HEK293 (cell line): Measurements from ENCODE around the gene CCDC51.

Source experiments
- CTCF ChIA-PET: fragments of 350-600 bp; formaldehyde crosslinking; extraction: SDS; loops from one replicate; lab custom pipeline; 2021; ENCODE audit warnings: antibody characterized with exemption; lab: Yijun Ruan, JAX
- POLR2A ChIA-PET: fragments of 300-600 bp; formaldehyde crosslinking; extraction: SDS; loops from one replicate; lab custom pipeline; 2020; ENCODE audit warnings: antibody characterized with exemption, inconsistent platforms; lab: Yijun Ruan, JAX
- H3K27ac ChIP-seq: fragments of 200-500 bp; sonication (Bioruptor generic); 2 replicates; pipeline ENCODE4 v1.5.1; 2014; ENCODE audit warnings: low read depth, low read length, control low read depth, inconsistent platforms; ENCODE audit errors: extremely low read depth
- H3K36me3 ChIP-seq, 2 experiments: fragments of 200-500 bp in 1 of 2; sonication (Bioruptor generic) in 1 of 2; 1 replicate in 1 of 2; 2 replicates in 1 of 2; pipeline ENCODE4 v1.5.1; 2014 to 2017; ENCODE audit warnings: inconsistent platforms in 2 of 2, low read length in 2 of 2; ENCODE audit not compliant: control insufficient read depth in 2 of 2, insufficient read depth in 1 of 2
- H3K4me1 ChIP-seq: fragments of 200-500 bp; sonication (Bioruptor generic); 2 replicates; pipeline ENCODE4 v1.5.1; 2014; ENCODE audit warnings: mild to moderate bottlenecking, low read length, inconsistent platforms; ENCODE audit not compliant: control insufficient read depth, insufficient read depth
- H3K4me3 ChIP-seq: 2 replicates; pipeline ENCODE4 v1.5.1; 2011; ENCODE audit warnings: low read depth, mild to moderate bottlenecking, control low read depth, low read length, moderate library complexity
- H3K9me3 ChIP-seq: fragments of 200-500 bp; sonication (Bioruptor generic); 2 replicates; pipeline ENCODE4 v1.5.1; 2014; ENCODE audit warnings: low read depth, low read length, inconsistent platforms; ENCODE audit not compliant: control insufficient read depth, insufficient read depth
- FEZF1 ChIP-seq: fragments of 450-650 bp; formaldehyde crosslinking; IDR thresholded peaks from 2 replicates; pipeline ENCODE4 v1.5.1; 2016; ENCODE audit warnings: missing biosample characterization, missing genetic modification characterization
- GLI4 ChIP-seq: fragments of 450-650 bp; formaldehyde crosslinking; IDR thresholded peaks from 2 replicates; pipeline ENCODE4 v1.5.1; 2016; ENCODE audit warnings: missing biosample characterization, missing genetic modification characterization
- KLF1 ChIP-seq: fragments of 450-650 bp; formaldehyde crosslinking; IDR thresholded peaks from 2 replicates; pipeline ENCODE4 v1.5.1; 2016; ENCODE audit warnings: missing biosample characterization, missing genetic modification characterization
- KLF16 ChIP-seq: fragments of 450-650 bp; formaldehyde crosslinking; IDR thresholded peaks from 2 replicates; pipeline ENCODE4 v1.5.1; 2017; ENCODE audit warnings: missing biosample characterization, missing genetic modification characterization
- PRDM1 ChIP-seq: fragments of 450-650 bp; formaldehyde crosslinking; IDR thresholded peaks from 2 replicates; pipeline ENCODE4; 2016; ENCODE audit warnings: missing biosample characterization, missing genetic modification characterization
- RBAK ChIP-seq: fragments of 450-650 bp; formaldehyde crosslinking; IDR thresholded peaks from 2 replicates; pipeline ENCODE4 v1.5.1; 2016; ENCODE audit warnings: missing biosample characterization, missing genetic modification characterization
- SP2 ChIP-seq: fragments of 450-650 bp; formaldehyde crosslinking; IDR thresholded peaks from 2 replicates; pipeline ENCODE4 v1.5.1; 2016; ENCODE audit warnings: missing biosample characterization, missing genetic modification characterization
- TRIM28 ChIP-seq: IDR thresholded peaks from 2 replicates; pipeline ENCODE4 v1.6.1; 2011; ENCODE audit warnings: low read length, control low read depth, borderline replicate concordance
- YY2 ChIP-seq: fragments of 450-650 bp; formaldehyde crosslinking; IDR thresholded peaks from 2 replicates; pipeline ENCODE4 v1.5.1; 2016; ENCODE audit warnings: missing biosample characterization, missing genetic modification characterization
- ZNF133 ChIP-seq: fragments of 450-650 bp; formaldehyde crosslinking; IDR thresholded peaks from 2 replicates; pipeline ENCODE4 v1.5.1; 2016; ENCODE audit warnings: missing biosample characterization, missing genetic modification characterization
- ZNF174 ChIP-seq: fragments of 450-650 bp; formaldehyde crosslinking; IDR thresholded peaks from 2 replicates; pipeline ENCODE4 v1.5.0; 2017; ENCODE audit warnings: missing biosample characterization, mild to moderate bottlenecking, missing genetic modification characterization
- ZNF223 ChIP-seq: fragments of 450-650 bp; formaldehyde crosslinking; IDR thresholded peaks from 2 replicates; pipeline ENCODE4 v1.5.1; 2016; ENCODE audit warnings: missing biosample characterization, missing genetic modification characterization
- ZNF530 ChIP-seq: fragments of 450-650 bp; formaldehyde crosslinking; IDR thresholded peaks from 2 replicates; pipeline ENCODE4 v1.5.1; 2016; ENCODE audit warnings: low read depth, missing biosample characterization, missing genetic modification characterization
- ZNF658 ChIP-seq: fragments of 450-650 bp; formaldehyde crosslinking; IDR thresholded peaks from 2 replicates; pipeline ENCODE4; 2016; ENCODE audit warnings: missing biosample characterization, missing genetic modification characterization
- ZNF670 ChIP-seq: fragments of 450-650 bp; formaldehyde crosslinking; IDR thresholded peaks from 2 replicates; pipeline ENCODE4 v1.5.1; 2016; ENCODE audit warnings: missing biosample characterization, missing genetic modification characterization, low read depth
- ZNF692 ChIP-seq: fragments of 450-650 bp; formaldehyde crosslinking; IDR thresholded peaks from 2 replicates; pipeline ENCODE4 v1.5.1; 2016; ENCODE audit warnings: missing biosample characterization, missing genetic modification characterization
- TF ChIP-seq, protein P1 (sequence below): fragments of 450-650 bp; formaldehyde crosslinking; IDR thresholded peaks from 2 replicates; pipeline ENCODE4 v1.5.1; 2016; ENCODE audit warnings: missing biosample characterization, missing genetic modification characterization, borderline replicate concordance
- TF ChIP-seq, protein P2 (sequence below): fragments of 450-650 bp; formaldehyde crosslinking; IDR thresholded peaks from 2 replicates; pipeline ENCODE4 v1.5.1; 2017; ENCODE audit warnings: missing biosample characterization, mild to moderate bottlenecking, missing genetic modification characterization, moderate library complexity
- TF ChIP-seq, protein P3 (sequence below): fragments of 450-650 bp; formaldehyde crosslinking; IDR thresholded peaks from 2 replicates; pipeline ENCODE4 v1.5.1; 2016; ENCODE audit warnings: missing biosample characterization, missing genetic modification characterization, borderline replicate concordance
- TF ChIP-seq, protein P4 (sequence below): IDR thresholded peaks from 2 replicates; pipeline ENCODE4 v1.6.1; 2011; ENCODE audit warnings: mild to moderate bottlenecking, low read depth, low read length, borderline replicate concordance
- TF ChIP-seq, protein P5 (sequence below): fragments of 450-650 bp; formaldehyde crosslinking; IDR thresholded peaks from 2 replicates; pipeline ENCODE4 v1.5.1; 2016; ENCODE audit warnings: missing biosample characterization, missing genetic modification characterization
- TF ChIP-seq, protein P6 (sequence below): fragments of 450-650 bp; formaldehyde crosslinking; IDR thresholded peaks from 2 replicates; pipeline ENCODE4 v1.5.1; 2016; ENCODE audit warnings: missing biosample characterization, missing genetic modification characterization

The CCDC51 gene

GRCh38 chr3:48422681-48423080, 17.2 kb downstream of the CCDC51 start (continued):
- TF ChIP-seq ZNF530 (tag by site-specific recombination) = no peak
- TF ChIP-seq, protein P1, sequence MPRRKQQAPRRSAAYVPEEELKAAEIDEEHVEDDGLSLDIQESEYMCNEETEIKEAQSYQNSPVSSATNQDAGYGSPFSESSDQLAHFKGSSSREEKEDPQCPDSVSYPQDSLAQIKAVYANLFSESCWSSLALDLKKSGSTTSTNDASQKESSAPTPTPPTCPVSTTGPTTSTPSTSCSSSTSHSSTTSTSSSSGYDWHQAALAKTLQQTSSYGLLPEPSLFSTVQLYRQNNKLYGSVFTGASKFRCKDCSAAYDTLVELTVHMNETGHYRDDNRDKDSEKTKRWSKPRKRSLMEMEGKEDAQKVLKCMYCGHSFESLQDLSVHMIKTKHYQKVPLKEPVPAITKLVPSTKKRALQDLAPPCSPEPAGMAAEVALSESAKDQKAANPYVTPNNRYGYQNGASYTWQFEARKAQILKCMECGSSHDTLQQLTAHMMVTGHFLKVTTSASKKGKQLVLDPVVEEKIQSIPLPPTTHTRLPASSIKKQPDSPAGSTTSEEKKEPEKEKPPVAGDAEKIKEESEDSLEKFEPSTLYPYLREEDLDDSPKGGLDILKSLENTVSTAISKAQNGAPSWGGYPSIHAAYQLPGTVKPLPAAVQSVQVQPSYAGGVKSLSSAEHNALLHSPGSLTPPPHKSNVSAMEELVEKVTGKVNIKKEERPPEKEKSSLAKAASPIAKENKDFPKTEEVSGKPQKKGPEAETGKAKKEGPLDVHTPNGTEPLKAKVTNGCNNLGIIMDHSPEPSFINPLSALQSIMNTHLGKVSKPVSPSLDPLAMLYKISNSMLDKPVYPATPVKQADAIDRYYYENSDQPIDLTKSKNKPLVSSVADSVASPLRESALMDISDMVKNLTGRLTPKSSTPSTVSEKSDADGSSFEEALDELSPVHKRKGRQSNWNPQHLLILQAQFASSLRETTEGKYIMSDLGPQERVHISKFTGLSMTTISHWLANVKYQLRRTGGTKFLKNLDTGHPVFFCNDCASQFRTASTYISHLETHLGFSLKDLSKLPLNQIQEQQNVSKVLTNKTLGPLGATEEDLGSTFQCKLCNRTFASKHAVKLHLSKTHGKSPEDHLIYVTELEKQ = no peak
- no peak for TF ChIP-seq ZNF670
- TF ChIP-seq SP2 = no peak
- TF ChIP-seq PRDM1 (tag by site-specific recombination) = no peak
- TF ChIP-seq YY2 = no peak
- TF ChIP-seq ZNF658 (tag by site-specific recombination) = no peak

- H3K36me3 ChIP-seq = no peaks in the 10 kb centered on the region
- no peak overlapping the region for H3K27ac ChIP-seq
- ChIA-PET CTCF (interaction anchor here (0.7 to 3.3 kb wide), 3 partner anchors 14 to 1007 kb away, joined by 3 to 17 read pairs (median 10); partner anchors contain the start of gene NICN1), POLR2A (interaction anchor here (1.5 kb wide), 1 partner anchor 51 kb away, joined by 3 read pairs; no protein-coding TSS in a partner anchor)
- H3K9me3 ChIP-seq = no peaks in the 10 kb centered on the region
- no peak overlapping the region for H3K4me3 ChIP-seq
- no peaks in the 10 kb centered on the region for H3K4me1 ChIP-seq
- TF ChIP-seq, protein P2, sequence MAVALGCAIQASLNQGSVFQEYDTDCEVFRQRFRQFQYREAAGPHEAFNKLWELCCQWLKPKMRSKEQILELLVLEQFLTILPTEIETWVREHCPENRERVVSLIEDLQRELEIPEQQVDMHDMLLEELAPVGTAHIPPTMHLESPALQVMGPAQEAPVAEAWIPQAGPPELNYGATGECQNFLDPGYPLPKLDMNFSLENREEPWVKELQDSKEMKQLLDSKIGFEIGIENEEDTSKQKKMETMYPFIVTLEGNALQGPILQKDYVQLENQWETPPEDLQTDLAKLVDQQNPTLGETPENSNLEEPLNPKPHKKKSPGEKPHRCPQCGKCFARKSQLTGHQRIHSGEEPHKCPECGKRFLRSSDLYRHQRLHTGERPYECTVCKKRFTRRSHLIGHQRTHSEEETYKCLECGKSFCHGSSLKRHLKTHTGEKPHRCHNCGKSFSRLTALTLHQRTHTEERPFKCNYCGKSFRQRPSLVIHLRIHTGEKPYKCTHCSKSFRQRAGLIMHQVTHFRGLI (tag by site-specific recombination) = no peak
- TF ChIP-seq, protein P3, sequence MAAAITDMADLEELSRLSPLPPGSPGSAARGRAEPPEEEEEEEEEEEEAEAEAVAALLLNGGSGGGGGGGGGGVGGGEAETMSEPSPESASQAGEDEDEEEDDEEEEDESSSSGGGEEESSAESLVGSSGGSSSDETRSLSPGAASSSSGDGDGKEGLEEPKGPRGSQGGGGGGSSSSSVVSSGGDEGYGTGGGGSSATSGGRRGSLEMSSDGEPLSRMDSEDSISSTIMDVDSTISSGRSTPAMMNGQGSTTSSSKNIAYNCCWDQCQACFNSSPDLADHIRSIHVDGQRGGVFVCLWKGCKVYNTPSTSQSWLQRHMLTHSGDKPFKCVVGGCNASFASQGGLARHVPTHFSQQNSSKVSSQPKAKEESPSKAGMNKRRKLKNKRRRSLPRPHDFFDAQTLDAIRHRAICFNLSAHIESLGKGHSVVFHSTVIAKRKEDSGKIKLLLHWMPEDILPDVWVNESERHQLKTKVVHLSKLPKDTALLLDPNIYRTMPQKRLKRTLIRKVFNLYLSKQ = no peak
- TF ChIP-seq, protein P4, sequence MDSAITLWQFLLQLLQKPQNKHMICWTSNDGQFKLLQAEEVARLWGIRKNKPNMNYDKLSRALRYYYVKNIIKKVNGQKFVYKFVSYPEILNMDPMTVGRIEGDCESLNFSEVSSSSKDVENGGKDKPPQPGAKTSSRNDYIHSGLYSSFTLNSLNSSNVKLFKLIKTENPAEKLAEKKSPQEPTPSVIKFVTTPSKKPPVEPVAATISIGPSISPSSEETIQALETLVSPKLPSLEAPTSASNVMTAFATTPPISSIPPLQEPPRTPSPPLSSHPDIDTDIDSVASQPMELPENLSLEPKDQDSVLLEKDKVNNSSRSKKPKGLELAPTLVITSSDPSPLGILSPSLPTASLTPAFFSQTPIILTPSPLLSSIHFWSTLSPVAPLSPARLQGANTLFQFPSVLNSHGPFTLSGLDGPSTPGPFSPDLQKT = no peak
- TF ChIP-seq GLI4 (tag by site-specific recombination) = no peak
- TF ChIP-seq, protein P5, sequence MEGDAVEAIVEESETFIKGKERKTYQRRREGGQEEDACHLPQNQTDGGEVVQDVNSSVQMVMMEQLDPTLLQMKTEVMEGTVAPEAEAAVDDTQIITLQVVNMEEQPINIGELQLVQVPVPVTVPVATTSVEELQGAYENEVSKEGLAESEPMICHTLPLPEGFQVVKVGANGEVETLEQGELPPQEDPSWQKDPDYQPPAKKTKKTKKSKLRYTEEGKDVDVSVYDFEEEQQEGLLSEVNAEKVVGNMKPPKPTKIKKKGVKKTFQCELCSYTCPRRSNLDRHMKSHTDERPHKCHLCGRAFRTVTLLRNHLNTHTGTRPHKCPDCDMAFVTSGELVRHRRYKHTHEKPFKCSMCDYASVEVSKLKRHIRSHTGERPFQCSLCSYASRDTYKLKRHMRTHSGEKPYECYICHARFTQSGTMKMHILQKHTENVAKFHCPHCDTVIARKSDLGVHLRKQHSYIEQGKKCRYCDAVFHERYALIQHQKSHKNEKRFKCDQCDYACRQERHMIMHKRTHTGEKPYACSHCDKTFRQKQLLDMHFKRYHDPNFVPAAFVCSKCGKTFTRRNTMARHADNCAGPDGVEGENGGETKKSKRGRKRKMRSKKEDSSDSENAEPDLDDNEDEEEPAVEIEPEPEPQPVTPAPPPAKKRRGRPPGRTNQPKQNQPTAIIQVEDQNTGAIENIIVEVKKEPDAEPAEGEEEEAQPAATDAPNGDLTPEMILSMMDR = 0 out of 2 replicates have a peak, but pooled peaks have one; percentile 10
Measured at GRCh38 chr3:48422272-48422671, 17.6 kb downstream of the CCDC51 start.

- peaks cover 0 to 1% of the 10 kb centered on the region in 2 experiments; a peak in 1 of 3 replicates for H3K36me3 ChIP-seq
- ChIA-PET CTCF (no interaction called here), POLR2A (no interaction called here)
- TF ChIP-seq ZNF223 (tag by site-specific recombination) (no peak), ZNF692 (no peak), KLF16 (no peak), KLF1 (no peak), TRIM28 (no peak), FEZF1 (tag by site-specific recombination) (no peak), RBAK (tag by site-specific recombination) (no peak), ZNF174 (no peak), ZNF133 (no peak)
- TF ChIP-seq, protein P6, sequence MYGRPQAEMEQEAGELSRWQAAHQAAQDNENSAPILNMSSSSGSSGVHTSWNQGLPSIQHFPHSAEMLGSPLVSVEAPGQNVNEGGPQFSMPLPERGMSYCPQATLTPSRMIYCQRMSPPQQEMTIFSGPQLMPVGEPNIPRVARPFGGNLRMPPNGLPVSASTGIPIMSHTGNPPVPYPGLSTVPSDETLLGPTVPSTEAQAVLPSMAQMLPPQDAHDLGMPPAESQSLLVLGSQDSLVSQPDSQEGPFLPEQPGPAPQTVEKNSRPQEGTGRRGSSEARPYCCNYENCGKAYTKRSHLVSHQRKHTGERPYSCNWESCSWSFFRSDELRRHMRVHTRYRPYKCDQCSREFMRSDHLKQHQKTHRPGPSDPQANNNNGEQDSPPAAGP (tag by site-specific recombination) = no peak
Measured at GRCh38 chr3:48420561-48420960, 19.4 kb downstream of the CCDC51 start.

More at GRCh38 chr3:48420561-48420960, 19.4 kb downstream of the CCDC51 start:
- Histone ChIP-seq H3K4me3 (no peak overlapping the region), H3K4me1 (no peaks in the 10 kb centered on the region), H3K9me3 (no peaks in the 10 kb centered on the region), H3K27ac (no peak overlapping the region)
